Tibial nerve (tissue), 4 donors: Measurements from ENCODE around the gene NBPF14.
"Not testable (repeated sequence)": the region's sequence is repeated elsewhere in the genome, so short reads cannot be mapped to it uniquely, and the experiment has no call there.

Experiments used
- EP300 ChIP-seq, 2 donors: sonication (generic); formaldehyde crosslinking; IDR thresholded peaks; one replicate each; pipeline ENCODE4 v1.6.1; 2017; ENCODE audit warnings: antibody characterized with exemption in 2 of 2, mild to moderate bottlenecking in 1 of 2
- TF ChIP-seq, protein P1 (sequence below), 5 experiments: fragments of 200-600 bp in 3 of 5; fragments of 450-650 bp in 2 of 5; sonication (generic) in 3 of 5; IDR thresholded peaks; one replicate each; pipeline ENCODE4 v1.5.1; 2016 to 2019; ENCODE audit warnings: antibody characterized with exemption in 5 of 5, mild to moderate bottlenecking in 3 of 5, moderate library complexity in 2 of 5

DNA sequence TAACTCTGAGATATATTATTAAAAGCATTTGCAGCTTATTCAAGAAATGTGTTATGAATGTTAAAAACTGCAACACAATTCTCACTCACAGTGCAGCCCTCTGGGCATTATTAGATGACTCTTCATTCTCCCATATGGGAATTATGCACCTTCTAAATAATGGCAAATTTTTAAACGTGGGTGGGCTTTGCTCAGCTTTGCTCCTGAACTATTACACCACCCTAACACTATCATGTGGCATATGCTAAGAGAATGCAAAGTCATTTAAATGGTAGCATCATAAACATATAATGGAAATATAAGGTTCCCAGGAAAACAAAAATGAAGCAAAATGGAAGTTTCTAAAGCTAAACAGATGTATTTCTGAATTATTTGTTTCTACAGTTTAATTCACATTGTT lies 22.4 kb upstream of the NBPF14 start:
- not testable (repeated sequence) for TF ChIP-seq EP300 (IDR thresholded peaks at IDR 0.05)
- TF ChIP-seq, protein P1, sequence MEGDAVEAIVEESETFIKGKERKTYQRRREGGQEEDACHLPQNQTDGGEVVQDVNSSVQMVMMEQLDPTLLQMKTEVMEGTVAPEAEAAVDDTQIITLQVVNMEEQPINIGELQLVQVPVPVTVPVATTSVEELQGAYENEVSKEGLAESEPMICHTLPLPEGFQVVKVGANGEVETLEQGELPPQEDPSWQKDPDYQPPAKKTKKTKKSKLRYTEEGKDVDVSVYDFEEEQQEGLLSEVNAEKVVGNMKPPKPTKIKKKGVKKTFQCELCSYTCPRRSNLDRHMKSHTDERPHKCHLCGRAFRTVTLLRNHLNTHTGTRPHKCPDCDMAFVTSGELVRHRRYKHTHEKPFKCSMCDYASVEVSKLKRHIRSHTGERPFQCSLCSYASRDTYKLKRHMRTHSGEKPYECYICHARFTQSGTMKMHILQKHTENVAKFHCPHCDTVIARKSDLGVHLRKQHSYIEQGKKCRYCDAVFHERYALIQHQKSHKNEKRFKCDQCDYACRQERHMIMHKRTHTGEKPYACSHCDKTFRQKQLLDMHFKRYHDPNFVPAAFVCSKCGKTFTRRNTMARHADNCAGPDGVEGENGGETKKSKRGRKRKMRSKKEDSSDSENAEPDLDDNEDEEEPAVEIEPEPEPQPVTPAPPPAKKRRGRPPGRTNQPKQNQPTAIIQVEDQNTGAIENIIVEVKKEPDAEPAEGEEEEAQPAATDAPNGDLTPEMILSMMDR (IDR thresholded peaks at IDR 0.05): not testable (repeated sequence)
